SK-N-MC (cell line): Measurements from ENCODE around the gene NECAB2.

Source experiments
- EZH2 ChIP-seq: fragments of 200-600 bp; sonication (generic); IDR thresholded peaks from one replicate; pipeline ENCODE4 v1.6.1; 2017; ENCODE audit warnings: antibody characterized with exemption
- POLR2AphosphoS5 ChIP-seq: IDR thresholded peaks from 2 replicates; pipeline ENCODE4 v1.6.1; 2012; ENCODE audit warnings: mild to moderate bottlenecking, low read depth, low read length, borderline replicate concordance

DNA sequence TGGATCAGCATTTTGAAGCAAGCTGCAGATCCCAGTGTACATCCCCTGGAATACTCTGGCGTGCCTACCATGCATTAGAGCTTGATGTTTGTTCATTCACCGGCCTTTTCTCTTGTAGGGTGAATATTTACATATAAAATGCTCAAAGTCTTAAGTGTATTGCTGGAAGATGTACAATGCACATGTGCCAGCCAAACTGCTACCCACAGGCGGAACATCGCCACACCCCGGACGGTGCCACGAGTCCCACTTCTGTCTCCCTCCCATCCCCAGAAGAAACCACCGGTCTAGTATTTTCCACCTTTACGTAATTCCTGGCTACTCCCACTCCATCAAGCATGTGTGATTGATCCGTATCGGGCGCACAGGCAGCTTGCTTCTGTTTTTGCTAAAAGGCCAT is 70.4 kb downstream of the NECAB2 start:
- TF ChIP-seq POLR2AphosphoS5 (no peak), EZH2 (no peak)
